ENCODE measurements around the gene ITGB1BP1. TPM values are rescaled to one million over a fixed set of nuclear protein-coding genes. Genes with fewer than 3 reads are reported as not detected.

The ITGB1BP1 gene
- total RNA-seq, 1 donor from 2014 or later, result 45.7 TPM

- no peak for FAIRE-seq
- no peak for DNase-seq (ENCODE audit: low spot score in 2 of 2)
These were observed 5.7 kb upstream of the ITGB1BP1 start for GRCh38 chr2:9428965-9429577.

GRCh38 chr2:9424447-9425164 is 1.3 kb upstream of the ITGB1BP1 start:
- no peak for FAIRE-seq
- DNase-seq (ENCODE audit: low spot score in 2 of 2), result no peak

GRCh38 chr2:9423922-9424272 is 569 bp upstream of the ITGB1BP1 start:
- FAIRE-seq (no peak), DNase-seq (ENCODE audit: low spot score in 2 of 2) (peak in 1 of 2 donors; percentile 28)

GRCh38 chr2:9422321-9423099 is 818 bp downstream of the ITGB1BP1 start:
- peak; percentile 58 for DNase-seq (ENCODE audit: low spot score in 2 of 2)
- no peak for FAIRE-seq

DNA sequence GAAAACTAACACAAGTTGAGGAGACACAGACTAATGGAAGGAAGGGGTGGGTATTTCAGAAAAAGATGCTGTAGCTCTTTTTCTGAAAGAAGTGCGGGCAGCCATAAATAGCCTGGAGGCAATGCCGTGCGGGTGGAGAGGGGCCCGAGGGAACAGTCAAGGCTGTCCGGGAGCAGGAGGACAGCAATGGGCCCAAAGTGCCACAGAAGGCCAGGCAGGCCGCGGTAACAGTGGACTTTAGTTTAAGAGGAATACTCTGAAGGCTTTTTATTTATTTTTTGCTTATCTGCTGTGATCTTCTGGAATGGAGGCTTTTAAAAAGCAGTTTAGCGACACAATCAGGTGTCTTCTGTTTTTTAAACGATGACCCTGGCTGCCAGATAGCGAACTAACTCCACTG is 2.8 kb downstream of the ITGB1BP1 start:
- FAIRE-seq (no peak), DNase-seq (ENCODE audit: low spot score in 2 of 2) (no peak)

DNA sequence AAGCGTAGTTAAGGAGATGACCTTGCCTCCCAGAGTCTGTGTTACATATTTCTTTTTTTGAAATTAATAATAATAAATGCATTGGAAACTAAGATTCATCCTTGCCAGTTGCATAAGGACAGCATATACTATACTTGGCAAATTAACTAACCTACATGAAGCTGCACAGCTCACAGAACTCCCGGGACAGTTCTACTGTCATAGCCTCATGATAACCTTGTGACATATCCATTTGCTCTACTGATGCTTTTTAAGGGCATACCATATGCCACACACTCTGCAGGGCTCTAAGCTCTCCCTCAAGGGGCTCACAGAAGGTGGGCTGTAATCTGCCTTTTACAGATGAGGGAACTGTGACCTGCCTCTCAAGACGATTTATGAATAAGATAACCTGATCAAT is 3.8 kb downstream of the ITGB1BP1 start:
- FAIRE-seq, result no peak

DNA sequence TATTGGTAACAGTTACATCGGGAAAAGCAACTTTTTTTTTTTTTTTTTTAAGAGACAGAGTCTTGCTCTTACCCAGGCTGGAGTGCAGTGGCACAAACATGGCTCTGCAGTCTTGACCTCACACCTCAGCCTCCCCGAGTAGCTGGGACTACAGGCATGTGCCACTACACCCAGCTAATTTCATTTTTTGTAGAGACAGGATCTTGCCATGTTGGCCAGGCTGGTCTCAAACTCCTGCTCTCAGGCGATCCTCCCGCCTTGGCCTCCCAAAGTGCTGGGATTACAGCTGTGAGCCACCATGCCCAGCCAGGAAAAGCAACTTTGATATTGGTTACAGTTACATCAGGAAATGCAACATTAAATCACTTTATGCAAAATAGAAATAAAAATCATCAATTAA is 4.6 kb downstream of the ITGB1BP1 start:
- no peak for FAIRE-seq

More for the DNA sequence above, 3.8 kb downstream of the ITGB1BP1 start:
- no peak for DNase-seq (ENCODE audit: low spot score in 2 of 2)

DNA sequence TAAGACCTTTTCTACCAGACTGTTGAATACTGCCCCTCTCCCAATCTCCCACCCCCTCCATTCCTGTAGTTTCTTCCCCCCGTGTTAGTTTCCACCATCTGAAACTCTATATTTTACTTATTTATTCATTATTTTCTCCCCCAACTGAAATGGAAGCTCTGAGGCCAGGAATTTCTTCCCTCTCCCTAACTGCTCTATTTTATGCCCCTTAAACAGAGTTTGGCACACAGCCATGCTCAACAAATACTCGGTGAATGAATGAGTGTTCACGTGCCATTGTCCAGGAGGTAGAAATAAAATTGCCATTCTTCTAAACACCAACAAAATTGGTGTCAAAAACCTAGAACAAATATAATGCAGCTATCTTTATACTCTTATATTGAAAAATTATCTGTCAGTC is 5.6 kb downstream of the ITGB1BP1 start:
- DNase-seq (ENCODE audit: low spot score in 2 of 2) (no peak), FAIRE-seq (no peak)

More for the DNA sequence above, 4.6 kb downstream of the ITGB1BP1 start:
- no peak for DNase-seq (ENCODE audit: low spot score in 2 of 2)

DNA sequence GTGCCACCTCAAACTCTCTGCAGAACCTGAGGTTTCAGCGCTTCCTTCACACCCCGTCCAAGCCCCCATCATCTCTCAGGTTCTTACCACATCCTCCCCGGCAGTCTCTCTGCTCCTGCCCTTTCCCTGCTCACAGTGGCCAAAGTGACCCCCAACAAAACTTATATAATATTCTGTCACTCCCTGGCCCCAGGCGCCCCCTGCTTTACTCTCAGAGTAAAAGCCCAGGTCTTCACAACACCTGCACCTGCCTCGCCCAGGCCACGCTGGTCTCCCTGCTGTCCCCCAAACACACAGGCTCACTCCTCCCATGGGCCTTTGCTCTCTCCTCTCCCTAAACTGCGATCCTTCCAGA is 6.4 kb downstream of the ITGB1BP1 start:
- no peak for FAIRE-seq
- no peak for DNase-seq (ENCODE audit: low spot score in 2 of 2)

- no peak for DNase-seq (ENCODE audit: low spot score in 2 of 2)
These were observed 6.9 kb downstream of the ITGB1BP1 start for GRCh38 chr2:9416267-9416961.

DNA sequence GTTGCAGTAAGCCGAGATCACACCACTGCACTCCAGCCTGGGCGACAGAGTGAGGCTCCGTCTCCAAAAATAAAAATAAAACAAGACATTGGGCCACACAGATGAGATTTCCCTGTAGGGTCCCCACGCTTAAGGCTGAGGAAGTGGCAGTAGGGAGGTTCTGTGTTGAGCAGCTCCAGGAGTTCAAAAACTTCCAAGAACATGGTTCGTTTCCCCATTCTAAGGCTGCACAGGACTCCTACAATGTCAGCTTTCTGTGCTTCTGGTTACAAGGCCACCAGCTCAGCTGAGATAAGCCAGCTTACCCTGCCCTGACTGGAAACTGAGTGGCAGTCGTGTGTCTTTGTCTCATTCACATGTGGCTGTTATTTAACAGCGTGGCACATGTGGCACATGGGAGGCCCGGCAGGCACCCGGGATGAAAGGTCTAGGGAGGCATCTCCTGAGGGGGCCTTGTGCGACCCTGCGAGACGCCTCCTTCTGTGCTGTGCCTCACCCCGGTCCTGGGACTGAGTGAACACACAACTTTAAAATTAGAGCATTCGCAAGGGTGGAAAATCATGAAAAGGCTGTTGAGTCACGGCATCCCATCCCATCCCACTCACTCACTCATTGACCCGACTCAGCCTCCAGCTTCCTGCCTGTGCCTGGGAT is 7.7 kb downstream of the ITGB1BP1 start:
- FAIRE-seq (no peak), DNase-seq (ENCODE audit: low spot score in 2 of 2) (no peak)

More at GRCh38 chr2:9416267-9416961, 6.9 kb downstream of the ITGB1BP1 start:
- no peak for FAIRE-seq

GRCh38 chr2:9412781-9413180 is 10.5 kb downstream of the ITGB1BP1 start:
- DNase-seq (ENCODE audit: low spot score in 2 of 2) (no peak), FAIRE-seq (no peak)

- no peak for DNase-seq (ENCODE audit: low spot score in 2 of 2)
- no peak for FAIRE-seq
These were observed 13.2 kb downstream of the ITGB1BP1 start for GRCh38 chr2:9410108-9410507.

GRCh38 chr2:9408641-9409151 is 14.6 kb downstream of the ITGB1BP1 start:
- no peak for DNase-seq (ENCODE audit: low spot score in 2 of 2)

GRCh38 chr2:9407363-9407811 is 15.9 kb downstream of the ITGB1BP1 start:
- DNase-seq (ENCODE audit: low spot score in 2 of 2), result no peak
- no peak for FAIRE-seq

More at GRCh38 chr2:9408641-9409151, 14.6 kb downstream of the ITGB1BP1 start:
- FAIRE-seq, result no peak

GRCh38 chr2:9406529-9407362 is 16.6 kb downstream of the ITGB1BP1 start:
- no peak for DNase-seq (ENCODE audit: low spot score in 2 of 2)
- FAIRE-seq, result no peak

DNA sequence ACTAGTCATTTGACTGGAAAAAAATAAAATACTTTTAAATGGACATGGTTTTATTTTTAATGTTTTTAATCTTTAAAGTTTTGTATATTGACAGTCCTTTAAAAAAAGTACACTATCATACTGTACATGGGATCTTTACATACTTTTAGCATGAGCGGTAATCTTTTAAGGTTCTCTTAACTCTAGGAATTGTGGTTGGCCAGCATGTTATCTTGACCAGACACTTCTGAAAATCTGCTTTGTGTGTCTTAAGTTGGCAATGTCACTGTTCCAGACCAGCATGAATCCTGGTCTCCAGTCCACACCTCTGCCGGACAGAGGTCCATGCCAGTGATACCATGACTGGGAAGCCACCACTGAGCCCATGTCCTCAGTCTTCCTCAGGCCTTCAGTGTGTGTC is 17.7 kb downstream of the ITGB1BP1 start:
- FAIRE-seq, result no peak
- DNase-seq (ENCODE audit: low spot score in 2 of 2), result no peak

DNA sequence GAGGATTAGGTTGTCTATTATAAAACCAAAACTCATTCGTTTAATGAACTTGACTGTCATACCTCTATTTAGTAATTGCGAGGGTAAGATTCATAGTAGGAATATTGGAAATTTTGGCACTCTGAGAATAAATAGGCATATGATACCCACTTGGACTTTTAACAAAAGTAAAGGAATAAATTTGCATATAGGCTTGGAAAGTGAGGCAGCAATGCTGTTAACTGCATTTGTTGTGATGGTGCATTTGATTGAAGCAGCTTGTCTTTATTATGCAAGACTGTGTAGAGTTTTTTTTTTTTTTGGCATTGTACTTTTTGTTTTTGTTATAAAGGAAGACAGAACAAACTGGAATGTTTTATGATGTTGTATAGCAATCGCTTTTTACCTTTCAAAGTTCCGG is 18.9 kb downstream of the ITGB1BP1 start:
- DNase-seq (ENCODE audit: low spot score in 2 of 2) (no peak), FAIRE-seq (no peak)

DNA sequence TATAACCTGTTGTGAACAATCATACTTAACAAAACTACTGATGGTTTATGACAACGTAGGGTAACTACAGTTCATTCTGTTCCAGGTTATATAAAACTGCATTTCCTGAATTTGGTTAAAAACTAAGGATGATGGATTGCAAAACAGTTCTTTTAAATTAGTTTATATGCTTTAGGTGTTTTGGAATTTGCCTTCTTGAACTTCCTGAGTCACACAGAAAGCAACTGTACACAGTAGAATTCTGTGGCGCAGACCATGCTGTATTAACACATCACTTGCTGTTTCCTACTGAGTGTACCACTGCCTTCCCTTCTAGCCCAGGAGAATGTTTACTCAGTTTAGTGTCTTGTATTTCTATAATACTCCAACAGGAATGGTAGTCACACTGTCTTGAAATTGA is 19.4 kb downstream of the ITGB1BP1 start:
- no peak for FAIRE-seq
- no peak for DNase-seq (ENCODE audit: low spot score in 2 of 2)
